GM13977 (cell line): ENCODE data around the gene MPV17L2.

ENCODE experiments used
- DNase-seq: peaks from one replicate; pipeline ENCODE4 v3.0.0; 2012; ENCODE audit warnings: low spot score
- in situ Hi-C: fragments of 300-500 bp; cut with MboI; formaldehyde crosslinking; loops from one replicate; pipeline ENCODE4 v1.12.0; 2022; ENCODE audit warnings: low sequenced_read_pairs, low pct_unique_long_range_greater_than_20kb, mixed read lengths, inconsistent platforms; ENCODE audit not compliant: unreplicated experiment
- TF ChIP-seq, protein P1 (sequence below): IDR thresholded peaks from 2 replicates; pipeline ENCODE4 v1.5.1; 2012; ENCODE audit warnings: mild to moderate bottlenecking, control low read depth; ENCODE audit not compliant: insufficient read depth; ENCODE audit errors: extremely low read depth, missing control alignments

MPV17L2 gene

GRCh38 chr19:18197306-18197705, 4.3 kb downstream of the MPV17L2 start:
- in situ Hi-C loops, result no loop called here
- TF ChIP-seq, protein P1, sequence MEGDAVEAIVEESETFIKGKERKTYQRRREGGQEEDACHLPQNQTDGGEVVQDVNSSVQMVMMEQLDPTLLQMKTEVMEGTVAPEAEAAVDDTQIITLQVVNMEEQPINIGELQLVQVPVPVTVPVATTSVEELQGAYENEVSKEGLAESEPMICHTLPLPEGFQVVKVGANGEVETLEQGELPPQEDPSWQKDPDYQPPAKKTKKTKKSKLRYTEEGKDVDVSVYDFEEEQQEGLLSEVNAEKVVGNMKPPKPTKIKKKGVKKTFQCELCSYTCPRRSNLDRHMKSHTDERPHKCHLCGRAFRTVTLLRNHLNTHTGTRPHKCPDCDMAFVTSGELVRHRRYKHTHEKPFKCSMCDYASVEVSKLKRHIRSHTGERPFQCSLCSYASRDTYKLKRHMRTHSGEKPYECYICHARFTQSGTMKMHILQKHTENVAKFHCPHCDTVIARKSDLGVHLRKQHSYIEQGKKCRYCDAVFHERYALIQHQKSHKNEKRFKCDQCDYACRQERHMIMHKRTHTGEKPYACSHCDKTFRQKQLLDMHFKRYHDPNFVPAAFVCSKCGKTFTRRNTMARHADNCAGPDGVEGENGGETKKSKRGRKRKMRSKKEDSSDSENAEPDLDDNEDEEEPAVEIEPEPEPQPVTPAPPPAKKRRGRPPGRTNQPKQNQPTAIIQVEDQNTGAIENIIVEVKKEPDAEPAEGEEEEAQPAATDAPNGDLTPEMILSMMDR, result no peak

GRCh38 chr19:18197941-18198340, 4.9 kb downstream of the MPV17L2 start:
- TF ChIP-seq, protein P1, result no peak
- DNase-seq, result no peak
- in situ Hi-C loops, result no loop called here

More at GRCh38 chr19:18197306-18197705, 4.3 kb downstream of the MPV17L2 start:
- no peak for DNase-seq

DNA sequence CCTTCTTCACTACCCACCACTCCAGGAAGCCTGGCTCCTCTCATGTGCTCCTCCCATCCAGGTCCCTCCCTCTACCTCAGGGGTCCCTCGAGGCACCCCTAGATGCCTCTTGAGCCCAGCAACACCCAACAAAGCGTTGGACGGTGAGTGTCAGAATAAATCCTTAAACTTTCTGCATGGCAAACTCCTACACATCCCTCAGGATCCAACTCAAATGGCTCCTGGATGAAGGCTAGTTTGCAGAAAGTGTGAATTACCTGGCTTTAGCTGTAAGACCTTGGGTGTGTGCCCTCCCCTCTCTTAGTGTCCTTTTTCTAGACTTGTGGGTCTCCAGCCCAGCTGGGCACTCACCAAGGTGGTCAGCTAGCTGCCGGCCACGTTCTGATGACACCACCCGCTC, 5.4 kb downstream of the MPV17L2 start:
- TF ChIP-seq, protein P1, result no peak
- in situ Hi-C loops, result no loop called here
- no peak for DNase-seq

- TF ChIP-seq, protein P1, result no peak
- DNase-seq, result no peak
- in situ Hi-C loops, result loop anchor here (10.0 kb wide), 1 partner anchor 52 kb away; a partner anchor contains a TSS
Observed at GRCh38 chr19:18202397-18202777, 9.4 kb downstream of the MPV17L2 start.

GRCh38 chr19:18202778-18203407, 9.9 kb downstream of the MPV17L2 start:
- in situ Hi-C loops, result loop anchor here (10.0 kb wide), 1 partner anchor 52 kb away; a partner anchor contains a TSS
- TF ChIP-seq, protein P1, result peak; percentile 53
- DNase-seq, result peak; percentile 50

GRCh38 chr19:18203408-18203862, 10.4 kb downstream of the MPV17L2 start:
- DNase-seq, result no peak
- in situ Hi-C loops, result loop anchor here (10.0 kb wide), 1 partner anchor 51 kb away; a partner anchor contains a TSS

More at GRCh38 chr19:18203408-18203862, 10.4 kb downstream of the MPV17L2 start:
- TF ChIP-seq, protein P1, result no peak
